OCI-LY3 (cell line): ENCODE results near the gene ADAP1.

Experiments
- EZH2phosphoT487 ChIP-seq: fragments of 200-600 bp; shearing (Covaris generic); IDR thresholded peaks from 2 replicates; pipeline ENCODE4 v1.6.1; 2018; ENCODE audit warnings: antibody characterized with exemption, mixed run types, low read depth
- TF ChIP-seq, protein P1 (sequence below): fragments of 200-600, 300-600 bp; sonication (generic); IDR thresholded peaks from 2 replicates; pipeline ENCODE4 v1.5.1; 2014; ENCODE audit warnings: antibody characterized with exemption, low read length, low read depth

DNA sequence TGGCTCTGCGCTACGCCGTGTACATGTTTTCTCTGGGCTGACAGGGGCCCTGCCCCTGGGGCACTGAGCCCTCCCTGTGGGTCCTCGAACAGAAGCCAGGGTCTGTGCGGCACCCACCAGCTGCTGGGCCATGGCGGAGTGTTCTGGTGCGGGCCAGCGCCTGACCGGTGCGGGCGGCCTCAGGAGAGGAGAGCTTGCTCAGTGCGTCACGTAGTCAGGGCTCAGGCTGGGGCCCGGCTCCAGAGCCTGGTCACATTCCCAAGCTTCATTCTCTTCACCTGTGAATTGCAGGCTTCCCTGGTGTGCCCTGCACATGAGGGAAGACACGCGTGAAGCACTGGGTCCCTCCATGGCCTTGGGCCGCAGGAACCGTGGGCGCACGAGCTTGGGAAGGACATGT lies 62.7 kb downstream of the ADAP1 start:
- TF ChIP-seq, protein P1, sequence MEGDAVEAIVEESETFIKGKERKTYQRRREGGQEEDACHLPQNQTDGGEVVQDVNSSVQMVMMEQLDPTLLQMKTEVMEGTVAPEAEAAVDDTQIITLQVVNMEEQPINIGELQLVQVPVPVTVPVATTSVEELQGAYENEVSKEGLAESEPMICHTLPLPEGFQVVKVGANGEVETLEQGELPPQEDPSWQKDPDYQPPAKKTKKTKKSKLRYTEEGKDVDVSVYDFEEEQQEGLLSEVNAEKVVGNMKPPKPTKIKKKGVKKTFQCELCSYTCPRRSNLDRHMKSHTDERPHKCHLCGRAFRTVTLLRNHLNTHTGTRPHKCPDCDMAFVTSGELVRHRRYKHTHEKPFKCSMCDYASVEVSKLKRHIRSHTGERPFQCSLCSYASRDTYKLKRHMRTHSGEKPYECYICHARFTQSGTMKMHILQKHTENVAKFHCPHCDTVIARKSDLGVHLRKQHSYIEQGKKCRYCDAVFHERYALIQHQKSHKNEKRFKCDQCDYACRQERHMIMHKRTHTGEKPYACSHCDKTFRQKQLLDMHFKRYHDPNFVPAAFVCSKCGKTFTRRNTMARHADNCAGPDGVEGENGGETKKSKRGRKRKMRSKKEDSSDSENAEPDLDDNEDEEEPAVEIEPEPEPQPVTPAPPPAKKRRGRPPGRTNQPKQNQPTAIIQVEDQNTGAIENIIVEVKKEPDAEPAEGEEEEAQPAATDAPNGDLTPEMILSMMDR = no peak
- no peak for TF ChIP-seq EZH2phosphoT487
